ENCODE data around the gene GRIN3B. TPM values are rescaled to one million over a fixed set of nuclear protein-coding genes. Genes with fewer than 3 reads are reported as not detected.

The GRIN3B gene
- total RNA-seq, 4 donors from 2014 or later = not detected

DNA sequence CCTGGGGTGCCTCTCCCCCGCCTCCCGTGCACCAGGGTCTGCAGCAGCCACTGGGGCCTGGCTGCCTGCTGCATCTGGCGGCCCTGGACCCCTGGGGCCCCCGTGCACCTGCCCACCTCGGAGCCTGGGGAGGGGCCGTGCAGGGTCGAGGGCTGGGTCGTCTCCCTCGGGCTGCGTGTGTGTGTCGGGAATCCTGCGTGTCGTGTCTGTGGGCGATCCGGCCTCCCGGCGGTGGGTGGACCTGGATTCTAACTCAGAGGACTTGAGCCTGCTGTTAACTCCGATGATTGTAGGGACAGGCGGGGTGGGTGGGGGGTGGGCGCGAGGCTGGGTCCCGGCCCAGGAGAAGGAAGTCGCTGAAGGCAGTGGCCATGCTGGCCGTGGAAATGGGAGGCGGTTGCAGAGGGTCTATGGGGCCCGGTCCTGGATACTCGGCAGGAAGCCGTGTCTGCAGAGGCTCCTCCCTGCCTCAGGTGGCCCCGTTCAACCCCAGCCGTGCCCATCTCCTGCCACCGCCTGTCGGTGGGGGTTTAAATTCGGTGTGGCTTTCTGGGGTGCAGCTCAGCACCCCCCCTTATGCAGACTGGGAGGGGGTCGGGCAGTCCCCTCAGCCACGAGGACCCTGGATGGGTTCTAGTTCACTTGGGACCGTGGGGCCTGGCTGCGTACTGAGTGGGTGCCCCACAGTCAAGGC, 25.5 kb upstream of the GRIN3B start:
- no peak overlapping the region for H3K4me3 ChIP-seq
- peaks cover 9% of the 10 kb centered on the region for H3K27me3 ChIP-seq
- no peaks in the 10 kb centered on the region for H3K4me1 ChIP-seq
- peaks cover 0 to 12% (median 0%) of the 10 kb centered on the region in 3 donors for H3K9me3 ChIP-seq
- no peak overlapping the region for H3K27ac ChIP-seq
- peaks cover 0 to 28% of the 10 kb centered on the region in 2 donors for H3K36me3 ChIP-seq
- no peak for ATAC-seq
- WGBS, 2 donors (ENCODE audit: low coverage in 1 of 2) = 100% methylated on average over 1 of the region's 37 CpGs; no CpG with 5 or more reads in 1 of the 2 donors
- no peak for TF ChIP-seq POLR2A (IDR thresholded peaks at IDR 0.05)
- TF ChIP-seq POLR2AphosphoS5 (IDR thresholded peaks at IDR 0.05) = no peak
- TF ChIP-seq, protein P1, sequence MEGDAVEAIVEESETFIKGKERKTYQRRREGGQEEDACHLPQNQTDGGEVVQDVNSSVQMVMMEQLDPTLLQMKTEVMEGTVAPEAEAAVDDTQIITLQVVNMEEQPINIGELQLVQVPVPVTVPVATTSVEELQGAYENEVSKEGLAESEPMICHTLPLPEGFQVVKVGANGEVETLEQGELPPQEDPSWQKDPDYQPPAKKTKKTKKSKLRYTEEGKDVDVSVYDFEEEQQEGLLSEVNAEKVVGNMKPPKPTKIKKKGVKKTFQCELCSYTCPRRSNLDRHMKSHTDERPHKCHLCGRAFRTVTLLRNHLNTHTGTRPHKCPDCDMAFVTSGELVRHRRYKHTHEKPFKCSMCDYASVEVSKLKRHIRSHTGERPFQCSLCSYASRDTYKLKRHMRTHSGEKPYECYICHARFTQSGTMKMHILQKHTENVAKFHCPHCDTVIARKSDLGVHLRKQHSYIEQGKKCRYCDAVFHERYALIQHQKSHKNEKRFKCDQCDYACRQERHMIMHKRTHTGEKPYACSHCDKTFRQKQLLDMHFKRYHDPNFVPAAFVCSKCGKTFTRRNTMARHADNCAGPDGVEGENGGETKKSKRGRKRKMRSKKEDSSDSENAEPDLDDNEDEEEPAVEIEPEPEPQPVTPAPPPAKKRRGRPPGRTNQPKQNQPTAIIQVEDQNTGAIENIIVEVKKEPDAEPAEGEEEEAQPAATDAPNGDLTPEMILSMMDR (IDR thresholded peaks at IDR 0.05) = no peak
- TF ChIP-seq EP300 (IDR thresholded peaks at IDR 0.05) = no peak

DNA sequence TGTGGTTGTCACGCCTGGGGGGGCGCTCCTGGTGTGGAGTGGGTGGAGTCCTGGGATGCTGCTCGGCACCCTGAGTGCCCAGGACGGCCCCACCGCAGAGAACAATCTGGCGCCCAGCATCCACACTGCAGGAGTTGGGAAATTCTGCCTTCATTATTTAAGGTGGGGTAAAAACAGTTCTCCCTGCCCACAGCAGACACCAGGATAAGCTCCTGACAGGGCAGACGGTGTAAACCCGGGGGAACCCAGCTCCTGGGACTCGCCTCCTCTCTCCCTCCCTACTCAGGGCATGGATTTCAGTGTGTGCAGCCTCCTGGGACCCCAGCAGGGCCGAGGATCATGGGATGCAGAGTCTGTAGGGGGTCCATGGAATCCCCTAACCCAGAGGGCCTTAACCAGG, 23.7 kb upstream of the GRIN3B start:
- ATAC-seq = no peak
- 90% methylated on average over 4 of the region's 10 CpGs; no CpG with 5 or more reads in 1 of the 2 donors for WGBS, 2 donors (ENCODE audit: low coverage in 1 of 2)
- Histone ChIP-seq H3K27me3 (peaks cover 12% of the 10 kb centered on the region), H3K4me3 (no peak overlapping the region), H3K36me3 (peaks cover 0 to 10% of the 10 kb centered on the region in 2 donors), H3K27ac (no peak overlapping the region), H3K9me3 (peaks cover 0 to 1% (median 0%) of the 10 kb centered on the region in 3 donors), H3K4me1 (peaks cover 0 to 7% (median 0%) of the 10 kb centered on the region in 3 donors)
- TF ChIP-seq, protein P1 (IDR thresholded peaks at IDR 0.05) = no peak
- TF ChIP-seq POLR2AphosphoS5 (IDR thresholded peaks at IDR 0.05) = no peak
- no peak for TF ChIP-seq POLR2A (IDR thresholded peaks at IDR 0.05)
- no peak for TF ChIP-seq EP300 (IDR thresholded peaks at IDR 0.05)

DNA sequence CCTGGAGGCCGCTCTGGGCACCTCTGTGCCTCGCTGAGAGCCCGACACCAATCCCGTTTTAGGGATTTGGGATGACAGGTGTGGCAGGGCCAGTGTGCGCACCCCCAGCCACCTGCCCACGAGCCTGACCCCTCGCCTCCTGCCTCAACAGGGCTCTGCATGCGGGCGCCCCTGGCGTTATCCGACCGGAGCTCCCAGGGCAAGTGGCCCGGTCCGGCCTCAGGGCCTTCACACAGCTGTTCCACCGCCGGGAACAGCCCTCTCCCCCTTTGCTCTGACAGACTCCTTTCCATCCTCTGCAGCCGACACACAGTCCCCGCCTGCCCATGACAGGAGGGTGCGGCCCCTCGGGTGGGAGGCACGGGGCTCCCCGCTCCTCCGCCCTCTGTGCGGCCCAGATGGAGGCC, 23.2 kb upstream of the GRIN3B start:
- WGBS, 2 donors (ENCODE audit: low coverage in 1 of 2) = no CpG with 5 or more reads among the region's 24 CpGs
- no peak for TF ChIP-seq POLR2A (IDR thresholded peaks at IDR 0.05)
- TF ChIP-seq, protein P1 (IDR thresholded peaks at IDR 0.05) = no peak
- no peak for TF ChIP-seq EP300 (IDR thresholded peaks at IDR 0.05)
- TF ChIP-seq POLR2AphosphoS5 (IDR thresholded peaks at IDR 0.05) = no peak
- no peak for ATAC-seq

DNA sequence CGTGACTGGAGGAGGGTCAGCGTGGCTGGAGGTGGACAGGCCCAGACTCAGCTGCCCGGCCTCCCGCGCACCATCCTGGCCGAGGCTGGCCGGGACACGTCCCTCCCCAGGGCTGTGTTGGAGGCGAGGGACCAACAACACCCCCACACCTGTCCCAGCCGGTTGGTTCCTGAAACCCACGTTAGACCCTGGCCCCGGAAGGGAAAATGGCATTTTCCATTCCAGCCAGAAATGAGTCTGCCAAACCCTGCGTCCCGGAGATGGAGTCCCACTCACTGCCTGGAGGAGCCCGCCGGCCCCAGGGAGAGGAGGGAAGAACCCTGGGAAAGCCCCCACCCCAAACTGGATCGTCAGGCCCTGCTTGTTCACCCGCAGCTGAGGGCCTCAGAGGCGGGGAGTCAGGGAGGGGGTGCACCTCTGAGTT, 20.9 kb upstream of the GRIN3B start:
- Histone ChIP-seq H3K4me3 (no peak overlapping the region), H3K27ac (no peak overlapping the region), H3K36me3 (no peaks in the 10 kb centered on the region), H3K4me1 (peaks cover 0 to 27% (median 11%) of the 10 kb centered on the region in 3 donors), H3K9me3 (no peaks in the 10 kb centered on the region), H3K27me3 (peaks cover 12% of the 10 kb centered on the region)
- no CpG with 5 or more reads among the region's 19 CpGs for WGBS, 2 donors (ENCODE audit: low coverage in 1 of 2)
- ATAC-seq = no peak
- no peak for TF ChIP-seq EP300 (IDR thresholded peaks at IDR 0.05)
- TF ChIP-seq, protein P1 (IDR thresholded peaks at IDR 0.05) = no peak
- no peak for TF ChIP-seq POLR2AphosphoS5 (IDR thresholded peaks at IDR 0.05)
- TF ChIP-seq POLR2A (IDR thresholded peaks at IDR 0.05) = no peak

More for the DNA sequence above, 23.2 kb upstream of the GRIN3B start:
- peaks cover 12% of the 10 kb centered on the region for H3K27me3 ChIP-seq
- no peak overlapping the region for H3K27ac ChIP-seq
- H3K9me3 ChIP-seq = no peaks in the 10 kb centered on the region
- peaks cover 0 to 4% of the 10 kb centered on the region in 2 donors for H3K36me3 ChIP-seq
- peaks cover 0 to 7% (median 0%) of the 10 kb centered on the region in 3 donors for H3K4me1 ChIP-seq
- no peak overlapping the region for H3K4me3 ChIP-seq
